ENCODE results near the gene RCBTB1.

DNA sequence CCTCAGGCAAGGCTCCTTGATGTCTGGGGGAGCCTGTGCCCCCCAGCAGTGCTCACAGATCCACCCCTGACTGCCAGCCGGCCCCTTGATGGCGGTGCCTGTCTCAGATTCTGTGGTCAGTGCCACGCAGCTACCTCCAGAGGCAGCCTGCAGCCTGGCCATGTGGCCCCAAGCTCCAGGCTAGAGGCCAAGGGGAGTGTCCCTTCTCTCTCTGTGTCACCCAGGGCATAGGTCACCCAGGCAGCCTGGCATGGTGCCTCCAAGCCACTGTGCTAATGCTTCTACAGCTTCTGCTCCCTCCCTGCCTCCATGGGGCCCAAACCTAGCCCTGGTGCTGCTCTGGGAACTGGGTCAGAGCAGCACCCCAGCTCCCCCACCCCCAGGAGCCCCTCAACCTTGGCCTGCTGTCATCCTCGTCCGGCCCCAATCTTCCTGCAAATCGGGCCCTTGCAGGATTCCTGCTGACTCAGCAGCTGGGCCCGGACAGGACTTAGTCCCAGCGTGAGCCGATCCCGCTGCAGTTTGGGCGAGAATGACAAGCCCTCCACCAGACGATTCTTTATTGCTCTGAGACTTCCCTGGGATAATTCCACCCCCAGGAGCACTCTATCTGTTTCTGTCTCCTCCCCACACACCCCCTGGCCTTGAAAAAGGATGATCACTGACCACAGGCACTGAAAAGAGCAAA is 40.2 kb upstream of the RCBTB1 start:
- TF ChIP-seq EP300 (IDR thresholded peaks at IDR 0.05; ENCODE audit: borderline replicate concordance) (no peak), NFIC (IDR thresholded peaks at IDR 0.05) (no peak), CREB1 (IDR thresholded peaks at IDR 0.05; ENCODE audit: low read depth) (no peak), FOXM1 (IDR thresholded peaks at IDR 0.05; ENCODE audit: borderline replicate concordance, low read depth) (no peak), RAD21 (IDR thresholded peaks at IDR 0.05; ENCODE audit: low read depth) (no peak), CEBPB (IDR thresholded peaks at IDR 0.05) (no peak), YY1 (IDR thresholded peaks at IDR 0.05; ENCODE audit: low read depth) (no peak), TEAD4 (IDR thresholded peaks at IDR 0.05) (no peak), ZBTB7A (IDR thresholded peaks at IDR 0.05; ENCODE audit: low read depth) (no peak), TCF12 (IDR thresholded peaks at IDR 0.05; ENCODE audit: low read depth) (no peak), TAF1 (IDR thresholded peaks at IDR 0.05; ENCODE audit: low read depth) (no peak)
- TF ChIP-seq, protein P1, sequence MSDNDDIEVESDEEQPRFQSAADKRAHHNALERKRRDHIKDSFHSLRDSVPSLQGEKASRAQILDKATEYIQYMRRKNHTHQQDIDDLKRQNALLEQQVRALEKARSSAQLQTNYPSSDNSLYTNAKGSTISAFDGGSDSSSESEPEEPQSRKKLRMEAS (IDR thresholded peaks at IDR 0.05), result no peak
- TF ChIP-seq, protein P2, sequence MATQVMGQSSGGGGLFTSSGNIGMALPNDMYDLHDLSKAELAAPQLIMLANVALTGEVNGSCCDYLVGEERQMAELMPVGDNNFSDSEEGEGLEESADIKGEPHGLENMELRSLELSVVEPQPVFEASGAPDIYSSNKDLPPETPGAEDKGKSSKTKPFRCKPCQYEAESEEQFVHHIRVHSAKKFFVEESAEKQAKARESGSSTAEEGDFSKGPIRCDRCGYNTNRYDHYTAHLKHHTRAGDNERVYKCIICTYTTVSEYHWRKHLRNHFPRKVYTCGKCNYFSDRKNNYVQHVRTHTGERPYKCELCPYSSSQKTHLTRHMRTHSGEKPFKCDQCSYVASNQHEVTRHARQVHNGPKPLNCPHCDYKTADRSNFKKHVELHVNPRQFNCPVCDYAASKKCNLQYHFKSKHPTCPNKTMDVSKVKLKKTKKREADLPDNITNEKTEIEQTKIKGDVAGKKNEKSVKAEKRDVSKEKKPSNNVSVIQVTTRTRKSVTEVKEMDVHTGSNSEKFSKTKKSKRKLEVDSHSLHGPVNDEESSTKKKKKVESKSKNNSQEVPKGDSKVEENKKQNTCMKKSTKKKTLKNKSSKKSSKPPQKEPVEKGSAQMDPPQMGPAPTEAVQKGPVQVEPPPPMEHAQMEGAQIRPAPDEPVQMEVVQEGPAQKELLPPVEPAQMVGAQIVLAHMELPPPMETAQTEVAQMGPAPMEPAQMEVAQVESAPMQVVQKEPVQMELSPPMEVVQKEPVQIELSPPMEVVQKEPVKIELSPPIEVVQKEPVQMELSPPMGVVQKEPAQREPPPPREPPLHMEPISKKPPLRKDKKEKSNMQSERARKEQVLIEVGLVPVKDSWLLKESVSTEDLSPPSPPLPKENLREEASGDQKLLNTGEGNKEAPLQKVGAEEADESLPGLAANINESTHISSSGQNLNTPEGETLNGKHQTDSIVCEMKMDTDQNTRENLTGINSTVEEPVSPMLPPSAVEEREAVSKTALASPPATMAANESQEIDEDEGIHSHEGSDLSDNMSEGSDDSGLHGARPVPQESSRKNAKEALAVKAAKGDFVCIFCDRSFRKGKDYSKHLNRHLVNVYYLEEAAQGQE (IDR thresholded peaks at IDR 0.05; ENCODE audit: low read depth), result no peak
- TF ChIP-seq, protein P3, sequence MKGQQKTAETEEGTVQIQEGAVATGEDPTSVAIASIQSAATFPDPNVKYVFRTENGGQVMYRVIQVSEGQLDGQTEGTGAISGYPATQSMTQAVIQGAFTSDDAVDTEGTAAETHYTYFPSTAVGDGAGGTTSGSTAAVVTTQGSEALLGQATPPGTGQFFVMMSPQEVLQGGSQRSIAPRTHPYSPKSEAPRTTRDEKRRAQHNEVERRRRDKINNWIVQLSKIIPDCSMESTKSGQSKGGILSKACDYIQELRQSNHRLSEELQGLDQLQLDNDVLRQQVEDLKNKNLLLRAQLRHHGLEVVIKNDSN (IDR thresholded peaks at IDR 0.05), result no peak

Measured in Ishikawa (cell line).